H9 (cell line): ENCODE results near the gene SSBP2. TPM values are rescaled to one million over a fixed set of nuclear protein-coding genes. Genes with fewer than 3 reads are reported as not detected.

Experiments
- DNase-seq: peaks from one replicate; pipeline ENCODE4 v3.0.0-alpha.2; 2017
- H2AFZ ChIP-seq: one replicate; pipeline ENCODE4 v1.6.1; 2013; ENCODE audit warnings: mild to moderate bottlenecking, low read length, control low read depth, moderate library complexity
- H2AK5ac ChIP-seq: 2 replicates; pipeline ENCODE4 v1.6.1; 2013; ENCODE audit warnings: low read length, control low read depth, mixed read lengths; ENCODE audit not compliant: insufficient read length
- H2BK120ac ChIP-seq: one replicate; pipeline ENCODE4 v1.6.1; 2013; ENCODE audit warnings: low read depth, mild to moderate bottlenecking, low read length, control low read depth, inconsistent platforms; ENCODE audit not compliant: poor library complexity, severe bottlenecking
- H2BK12ac ChIP-seq: 2 replicates; pipeline ENCODE4 v1.6.1; 2013; ENCODE audit warnings: low read length, control low read depth, mixed read lengths, low read depth; ENCODE audit not compliant: insufficient read length
- H2BK15ac ChIP-seq: 2 replicates; pipeline ENCODE4 v1.6.1; 2013; ENCODE audit warnings: low read depth, low read length, control low read depth
- H2BK20ac ChIP-seq: one replicate; pipeline ENCODE4 v1.6.1; 2013; ENCODE audit warnings: low read depth, mild to moderate bottlenecking, low read length, control low read depth, inconsistent platforms; ENCODE audit not compliant: poor library complexity, severe bottlenecking
- H2BK5ac ChIP-seq: 2 replicates; pipeline ENCODE4 v1.6.1; 2013; ENCODE audit warnings: low read length, control low read depth, mixed read lengths; ENCODE audit not compliant: insufficient read length
- H3K14ac ChIP-seq: 2 replicates; pipeline ENCODE4 v1.6.1; 2013; ENCODE audit warnings: low read length, control low read depth; ENCODE audit not compliant: insufficient read depth
- H3K18ac ChIP-seq: 2 replicates; pipeline ENCODE4 v1.6.1; 2013; ENCODE audit warnings: low read depth, mild to moderate bottlenecking, mixed read lengths, low read length, control low read depth; ENCODE audit not compliant: insufficient read length
- H3K23ac ChIP-seq: 2 replicates; pipeline ENCODE4 v1.6.1; 2013; ENCODE audit warnings: low read length, control low read depth, mixed read lengths, low read depth; ENCODE audit not compliant: insufficient read length
- H3K23me2 ChIP-seq: 2 replicates; pipeline ENCODE4 v1.6.1; 2013; ENCODE audit warnings: low read depth, mild to moderate bottlenecking, mixed read lengths, low read length, control low read depth; ENCODE audit not compliant: insufficient read length, poor library complexity, severe bottlenecking
- H3K27ac ChIP-seq: 2 replicates; pipeline ENCODE4 v1.5.1; 2013; ENCODE audit warnings: low read length, control low read depth, mixed read lengths, low read depth; ENCODE audit not compliant: insufficient read length
- H3K27me3 ChIP-seq: 2 replicates; pipeline ENCODE4 v1.6.1; 2013; ENCODE audit warnings: low read length, control low read depth, inconsistent platforms; ENCODE audit not compliant: insufficient read depth
- H3K4ac ChIP-seq: 2 replicates; pipeline ENCODE4 v1.6.1; 2013; ENCODE audit warnings: low read depth, mild to moderate bottlenecking, control low read depth, inconsistent platforms, low read length, moderate library complexity
- H3K4me1 ChIP-seq: 2 replicates; pipeline ENCODE4 v1.6.1; 2013; ENCODE audit warnings: low read length, control low read depth, inconsistent platforms; ENCODE audit not compliant: insufficient read depth
- H3K4me2 ChIP-seq: 2 replicates; pipeline ENCODE4 v1.6.1; 2013; ENCODE audit warnings: low read length, control low read depth, mixed read lengths; ENCODE audit not compliant: insufficient read length, insufficient read depth
- H3K56ac ChIP-seq: 2 replicates; pipeline ENCODE4 v1.6.1; 2013; ENCODE audit warnings: low read depth, mild to moderate bottlenecking, mixed read lengths, low read length, control low read depth; ENCODE audit not compliant: insufficient read length
- H3K79me1 ChIP-seq: 2 replicates; pipeline ENCODE4 v1.6.1; 2013; ENCODE audit warnings: low read depth, mild to moderate bottlenecking, moderate library complexity, low read length, control low read depth, inconsistent platforms; ENCODE audit not compliant: insufficient read depth, poor library complexity, severe bottlenecking
- H3K79me2 ChIP-seq: 2 replicates; pipeline ENCODE4 v1.6.1; 2013; ENCODE audit warnings: low read length, control low read depth, inconsistent platforms; ENCODE audit not compliant: insufficient read depth
- H3K9ac ChIP-seq: 2 replicates; pipeline ENCODE4 v1.6.1; 2013; ENCODE audit warnings: low read length, control low read depth, mixed read lengths; ENCODE audit not compliant: insufficient read length; ENCODE audit errors: extremely low read depth
- H3K9me3 ChIP-seq: one replicate; pipeline ENCODE4 v1.6.1; 2013; ENCODE audit warnings: low read depth, low read length, inconsistent platforms; ENCODE audit not compliant: control insufficient read depth
- H3T11ph ChIP-seq: one replicate; pipeline ENCODE4 v1.6.1; 2013; ENCODE audit warnings: mild to moderate bottlenecking, low read length, control low read depth, inconsistent platforms
- H4K20me1 ChIP-seq: one replicate; pipeline ENCODE4 v1.6.1; 2013; ENCODE audit not compliant: control insufficient read depth, insufficient read length, insufficient read depth
- H4K5ac ChIP-seq: 2 replicates; pipeline ENCODE4 v1.6.1; 2013; ENCODE audit warnings: low read depth, mild to moderate bottlenecking, mixed read lengths, low read length, control low read depth; ENCODE audit not compliant: insufficient read length
- H4K8ac ChIP-seq: replicated peaks from 2 replicates; pipeline ENCODE4 v1.6.1; 2013; ENCODE audit warnings: low read length, control low read depth, mixed read lengths, low read depth; ENCODE audit not compliant: insufficient read length
- H4K91ac ChIP-seq: 2 replicates; pipeline ENCODE4 v1.6.1; 2013; ENCODE audit warnings: low read depth, mild to moderate bottlenecking, moderate library complexity, mixed read lengths, low read length, control low read depth; ENCODE audit not compliant: insufficient read length
- H3K27ac Mint-ChIP-seq, 3 experiments: 2 replicates in 2 of 3; 3 replicates in 1 of 3; pipeline ENCODE4 v1.8.0; 2020 to 2021; ENCODE audit warnings: mixed read lengths in 3 of 3, mild to moderate bottlenecking in 1 of 3, moderate library complexity in 1 of 3
- H3K27me3 Mint-ChIP-seq: 2 replicates; pipeline ENCODE4 v1.8.0; 2021; ENCODE audit warnings: low read depth, mild to moderate bottlenecking, moderate library complexity, mixed read lengths
- H3K36me3 Mint-ChIP-seq, 3 experiments: 2 replicates in 2 of 3; 3 replicates in 1 of 3; pipeline ENCODE4 v1.8.0; 2020 to 2021; ENCODE audit warnings: low read depth in 3 of 3, mixed read lengths in 3 of 3; ENCODE audit not compliant: insufficient read depth in 1 of 3
- H3K4me1 Mint-ChIP-seq, 2 experiments: 2 replicates each; pipeline ENCODE4 v1.8.0; 2020; ENCODE audit warnings: mixed read lengths in 2 of 2
- H3K4me3 Mint-ChIP-seq, 2 experiments: 2 replicates in 1 of 2; 3 replicates in 1 of 2; pipeline ENCODE4 v1.8.0; 2020 to 2021; ENCODE audit warnings: mild to moderate bottlenecking in 2 of 2, mixed read lengths in 2 of 2, moderate library complexity in 1 of 2
- H3K9me3 Mint-ChIP-seq, 2 experiments: 2 replicates in 1 of 2; 3 replicates in 1 of 2; pipeline ENCODE4 v1.8.0; 2020; ENCODE audit warnings: mild to moderate bottlenecking in 2 of 2, mixed read lengths in 2 of 2, moderate library complexity in 1 of 2
- CTCF ChIP-seq: fragments of 200-600 bp; sonication (generic); conservative IDR thresholded peaks from 3 replicates; pipeline ENCODE4 v1.8.0; 2021; ENCODE audit warnings: antibody characterized with exemption, mild to moderate bottlenecking
- WGBS: extraction: QIAGEN DNeasy Blood & Tissue Kit; methylation state at CpG from one replicate; pipeline ENCODE4 v1.1.7; 2013; ENCODE audit warnings: missing lambda C conversion rate, low lambda C conversion rate, mixed read lengths; ENCODE audit not compliant: insufficient read length; ENCODE audit errors: extremely low coverage; 5-methylcytosine and 5-hydroxymethylcytosine counted together
- total RNA-seq: library from RNA; stranded (reverse); gene quantifications from 2 replicates; pipeline ENCODE4 v1.2.1, GENCODE V29; 2021

The SSBP2 gene
- total RNA-seq, 1 experiment from 2014 or later = 35.6 TPM

GRCh38 chr5:81749561-81750307, 1.2 kb downstream of the SSBP2 start:
- H3K4me1 Mint-ChIP-seq = peaks cover 39 to 52% of the 10 kb centered on the region in 2 experiments
- H4K5ac ChIP-seq = no peak overlapping the region
- H3T11ph ChIP-seq = no peak overlapping the region
- H2BK5ac ChIP-seq = no peak overlapping the region
- H4K20me1 ChIP-seq = no peaks in the 10 kb centered on the region
- no peak overlapping the region for H3K9ac ChIP-seq
- H3K4me2 ChIP-seq = peak overlapping the region; percentile 75
- no peak overlapping the region for H3K27ac ChIP-seq
- H4K8ac ChIP-seq = no peak overlapping the region
- H3K18ac ChIP-seq = no peak overlapping the region
- H3K14ac ChIP-seq = no peak overlapping the region
- H2BK20ac ChIP-seq = no peak overlapping the region
- H2AK5ac ChIP-seq = no peak overlapping the region
- H3K4ac ChIP-seq = no peak overlapping the region
- peaks cover 11% of the 10 kb centered on the region for H3K23me2 ChIP-seq
- H3K79me1 ChIP-seq = no peaks in the 10 kb centered on the region
- TF ChIP-seq CTCF = peak; percentile 20; the same call in 2 of the 3 replicates
- peaks cover 18% of the 10 kb centered on the region for H3K27me3 Mint-ChIP-seq
- no peaks in the 10 kb centered on the region for H3K9me3 ChIP-seq
- peak; percentile 55 for DNase-seq
- no peak overlapping the region for H3K23ac ChIP-seq
- no peaks in the 10 kb centered on the region for H3K27me3 ChIP-seq
- H4K91ac ChIP-seq = no peak overlapping the region
- peak overlapping the region; percentile 83 to 89 for H3K4me3 Mint-ChIP-seq
- H3K4me1 ChIP-seq = peaks cover 3% of the 10 kb centered on the region; the same call in 1 of the 2 replicates
- no CpG with 5 or more reads among the region's 61 CpGs for WGBS
- H2BK15ac ChIP-seq = no peak overlapping the region
- no peak overlapping the region for H2AFZ ChIP-seq
- no peak overlapping the region for H3K56ac ChIP-seq
- no peaks in the 10 kb centered on the region for H3K9me3 Mint-ChIP-seq
- no peaks in the 10 kb centered on the region for H3K79me2 ChIP-seq
- H2BK120ac ChIP-seq = no peak overlapping the region
- peak overlapping the region in 1 of 3 experiments; percentile 28; a peak in 1 of 7 replicates for H3K27ac Mint-ChIP-seq
- H2BK12ac ChIP-seq = no peak overlapping the region
- H3K36me3 Mint-ChIP-seq = no peaks in the 10 kb centered on the region
